ENCODE results near the gene DPY19L3.

The DPY19L3 gene

GRCh38 chr19:32362318-32362691 is 43.3 kb upstream of the DPY19L3 start:
- DNase-seq (ENCODE audit: extremely low spot score), result no peak
- TF ChIP-seq, protein P1, sequence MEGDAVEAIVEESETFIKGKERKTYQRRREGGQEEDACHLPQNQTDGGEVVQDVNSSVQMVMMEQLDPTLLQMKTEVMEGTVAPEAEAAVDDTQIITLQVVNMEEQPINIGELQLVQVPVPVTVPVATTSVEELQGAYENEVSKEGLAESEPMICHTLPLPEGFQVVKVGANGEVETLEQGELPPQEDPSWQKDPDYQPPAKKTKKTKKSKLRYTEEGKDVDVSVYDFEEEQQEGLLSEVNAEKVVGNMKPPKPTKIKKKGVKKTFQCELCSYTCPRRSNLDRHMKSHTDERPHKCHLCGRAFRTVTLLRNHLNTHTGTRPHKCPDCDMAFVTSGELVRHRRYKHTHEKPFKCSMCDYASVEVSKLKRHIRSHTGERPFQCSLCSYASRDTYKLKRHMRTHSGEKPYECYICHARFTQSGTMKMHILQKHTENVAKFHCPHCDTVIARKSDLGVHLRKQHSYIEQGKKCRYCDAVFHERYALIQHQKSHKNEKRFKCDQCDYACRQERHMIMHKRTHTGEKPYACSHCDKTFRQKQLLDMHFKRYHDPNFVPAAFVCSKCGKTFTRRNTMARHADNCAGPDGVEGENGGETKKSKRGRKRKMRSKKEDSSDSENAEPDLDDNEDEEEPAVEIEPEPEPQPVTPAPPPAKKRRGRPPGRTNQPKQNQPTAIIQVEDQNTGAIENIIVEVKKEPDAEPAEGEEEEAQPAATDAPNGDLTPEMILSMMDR (IDR thresholded peaks at IDR 0.05; ENCODE audit: control extremely low read depth, extremely low read depth, low read depth, missing control alignments), result no peak
- CTCF ChIA-PET, result interaction anchor here (1.0 kb wide), 1 partner anchor 13 kb away, joined by 3 read pairs; no protein-coding TSS in a partner anchor
- POLR2A ChIA-PET, result no interaction called here

GRCh38 chr19:32363175-32363574 is 42.4 kb upstream of the DPY19L3 start:
- ChIA-PET POLR2A (no interaction called here), CTCF (interaction anchor here (1.0 to 1.4 kb wide), 2 partner anchors 15 to 22 kb away, joined by 3 read pairs; no protein-coding TSS in a partner anchor)
- no peak for DNase-seq (ENCODE audit: extremely low spot score)
- TF ChIP-seq, protein P1 (IDR thresholded peaks at IDR 0.05; ENCODE audit: control extremely low read depth, extremely low read depth, low read depth, missing control alignments), result no peak

DNA sequence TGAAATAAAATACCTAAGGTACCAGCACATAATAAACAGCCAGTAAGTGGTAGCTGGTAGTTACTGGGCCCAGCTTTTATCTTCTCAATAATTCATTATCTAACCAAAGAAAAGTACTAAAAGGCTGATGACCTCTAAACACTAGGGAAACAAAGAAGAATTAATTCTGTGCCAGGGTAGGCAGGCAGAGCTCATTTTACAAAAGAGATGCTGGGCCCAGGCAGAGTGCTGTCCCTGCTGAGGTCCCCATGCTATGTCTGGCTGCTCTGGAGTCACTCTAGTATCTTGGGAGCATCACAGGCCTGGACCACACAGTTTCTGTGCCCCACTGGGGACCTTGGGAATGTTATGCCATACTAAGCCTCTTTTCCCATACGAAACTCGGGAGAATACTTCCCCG is 41.9 kb upstream of the DPY19L3 start:
- ChIA-PET CTCF (interaction anchor here (1.0 to 1.4 kb wide), 2 partner anchors 16 to 23 kb away, joined by 3 read pairs; no protein-coding TSS in a partner anchor), POLR2A (no interaction called here)
- TF ChIP-seq, protein P1 (IDR thresholded peaks at IDR 0.05; ENCODE audit: control extremely low read depth, extremely low read depth, low read depth, missing control alignments), result no peak
- DNase-seq (ENCODE audit: extremely low spot score), result no peak

DNA sequence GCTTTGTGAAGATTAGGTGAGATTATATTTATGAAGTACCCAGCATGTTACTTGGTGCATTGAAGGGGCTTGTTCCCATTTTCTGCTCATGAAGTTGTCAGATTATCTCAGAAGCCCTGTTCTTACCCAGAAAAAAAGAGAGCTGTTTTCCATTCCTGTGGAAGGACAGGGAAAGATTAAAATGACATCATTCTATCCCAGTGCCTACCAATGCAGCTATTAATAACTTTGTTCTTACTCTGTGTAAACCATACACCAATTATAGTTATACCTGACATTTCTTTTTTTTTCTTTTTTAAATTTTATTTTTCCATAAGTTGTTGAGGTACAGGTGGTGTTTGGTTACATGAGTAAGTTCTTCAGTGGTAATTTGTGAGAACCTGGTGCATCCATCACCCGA is 41.5 kb upstream of the DPY19L3 start:
- TF ChIP-seq, protein P1 (IDR thresholded peaks at IDR 0.05; ENCODE audit: control extremely low read depth, extremely low read depth, low read depth, missing control alignments), result no peak
- no peak for DNase-seq (ENCODE audit: extremely low spot score)
- ChIA-PET POLR2A (no interaction called here), CTCF (interaction anchor here (1.4 kb wide), 1 partner anchor 16 kb away, joined by 3 read pairs; no protein-coding TSS in a partner anchor)

DNA sequence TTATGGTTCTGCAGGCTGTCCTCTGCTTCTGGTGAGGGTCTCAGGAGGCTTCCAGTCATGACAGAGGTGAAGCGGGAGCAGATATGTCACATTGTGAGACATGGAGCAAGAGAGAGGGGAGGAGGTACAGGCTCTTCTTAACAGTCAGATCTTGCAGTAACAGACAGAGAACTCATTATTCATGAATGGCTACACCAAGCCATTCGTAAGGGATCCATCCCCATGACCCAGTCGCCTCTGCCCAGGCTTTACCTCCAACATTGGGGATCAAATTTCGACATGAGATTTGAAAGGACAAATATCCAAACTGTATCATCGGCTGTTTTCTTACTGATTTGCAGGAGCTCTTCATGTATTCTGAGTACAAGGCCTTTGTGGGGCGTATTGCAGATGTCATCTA is 38.5 kb upstream of the DPY19L3 start:
- ChIA-PET POLR2A (no interaction called here), CTCF (no interaction called here)
- TF ChIP-seq, protein P1 (IDR thresholded peaks at IDR 0.05; ENCODE audit: control extremely low read depth, extremely low read depth, low read depth, missing control alignments), result no peak
- DNase-seq (ENCODE audit: extremely low spot score), result no peak

- ChIA-PET POLR2A (no interaction called here), CTCF (interaction anchor here (1.1 to 1.7 kb wide), 2 partner anchors 10 to 22 kb away, joined by 3 to 8 read pairs; no protein-coding TSS in a partner anchor)
- no peak for DNase-seq (ENCODE audit: extremely low spot score)
- TF ChIP-seq, protein P1 (IDR thresholded peaks at IDR 0.05; ENCODE audit: control extremely low read depth, extremely low read depth, low read depth, missing control alignments), result no peak
These were observed 37.5 kb upstream of the DPY19L3 start for GRCh38 chr19:32367948-32368536.
